GM21737 (cell line): ENCODE data around the gene MPZL2.

ENCODE experiments used
- ATAC-seq: cut with Tn5 transposase; IDR thresholded peaks from one replicate; pipeline ENCODE4 v1.9.1; 2021; ENCODE audit warnings: mild to moderate bottlenecking, moderate library complexity; ENCODE audit not compliant: unreplicated experiment

The MPZL2 gene

GRCh38 chr11:118243993-118244762, 19.9 kb downstream of the MPZL2 start:
- no peak for ATAC-seq

- ATAC-seq: no peak
Measured at GRCh38 chr11:118243161-118243560, 20.9 kb downstream of the MPZL2 start.

GRCh38 chr11:118241764-118242098, 22.4 kb downstream of the MPZL2 start:
- ATAC-seq: no peak

GRCh38 chr11:118240999-118241763, 22.9 kb downstream of the MPZL2 start:
- ATAC-seq: peak; percentile 75

- no peak for ATAC-seq
Measured at GRCh38 chr11:118239509-118240205, 24.4 kb downstream of the MPZL2 start.

GRCh38 chr11:118238929-118239328, 25.2 kb downstream of the MPZL2 start:
- no peak for ATAC-seq

GRCh38 chr11:118238421-118238820, 25.7 kb downstream of the MPZL2 start:
- no peak for ATAC-seq

GRCh38 chr11:118236170-118236569, 27.9 kb downstream of the MPZL2 start:
- no peak for ATAC-seq

GRCh38 chr11:118234833-118235232, 29.3 kb downstream of the MPZL2 start:
- no peak for ATAC-seq

GRCh38 chr11:118233850-118234249, 30.2 kb downstream of the MPZL2 start:
- no peak for ATAC-seq

- no peak for ATAC-seq
Measured at GRCh38 chr11:118233377-118233776, 30.7 kb downstream of the MPZL2 start.

GRCh38 chr11:118232659-118233058, 31.4 kb downstream of the MPZL2 start:
- ATAC-seq: no peak

- no peak for ATAC-seq
Measured at GRCh38 chr11:118231461-118231860, 32.6 kb downstream of the MPZL2 start.

- no peak for ATAC-seq
Measured at GRCh38 chr11:118230088-118230487, 34.0 kb downstream of the MPZL2 start.

- no peak for ATAC-seq
Measured at GRCh38 chr11:118229274-118229847, 34.7 kb downstream of the MPZL2 start.

- peak; percentile 58 for ATAC-seq
Measured at GRCh38 chr11:118227865-118228785, 36.0 kb downstream of the MPZL2 start.

- ATAC-seq: no peak
Measured at GRCh38 chr11:118226781-118227180, 37.3 kb downstream of the MPZL2 start.

- no peak for ATAC-seq
Measured at GRCh38 chr11:118226296-118226695, 37.8 kb downstream of the MPZL2 start.

- ATAC-seq: peak; percentile 42
Measured at GRCh38 chr11:118224511-118225188, 39.4 kb downstream of the MPZL2 start, which contains the start of gene JAML. Gene JAML (minus strand): TSS chr11:118225011. CDS start chr11:118214866, 10,145 bp downstream.

- ATAC-seq: no peak
Measured at GRCh38 chr11:118223992-118224391, 40.1 kb downstream of the MPZL2 start.
